MM.1S (cell line): ENCODE data around the gene KLRD1.

Experiments
- DNase-seq: peaks from one replicate; pipeline ENCODE4 v3.0.0-alpha.2; 2015
- H2AFZ ChIP-seq: fragments of 300-600 bp; sonication (generic); 2 replicates; pipeline ENCODE4 v1.6.0; 2016; ENCODE audit warnings: antibody characterized with exemption, low read length
- H3F3A ChIP-seq: fragments of 300-600 bp; sonication (generic); 2 replicates; pipeline ENCODE4 v1.6.1; 2016; ENCODE audit warnings: mild to moderate bottlenecking, antibody characterized with exemption, low read length, moderate library complexity, mixed read lengths; ENCODE audit not compliant: insufficient read depth
- H3K27ac ChIP-seq: fragments of 300-600 bp; sonication (generic); 2 replicates; pipeline ENCODE4 v1.5.1; 2016; ENCODE audit warnings: mild to moderate bottlenecking, low read length
- H3K27me3 ChIP-seq: fragments of 300-600 bp; sonication (generic); replicated peaks from 2 replicates; pipeline ENCODE4 v1.6.0; 2016; ENCODE audit warnings: low read length; ENCODE audit not compliant: insufficient read depth
- H3K36me3 ChIP-seq: fragments of 300-600 bp; sonication (generic); replicated peaks from 2 replicates; pipeline ENCODE4 v1.6.1; 2016; ENCODE audit warnings: mild to moderate bottlenecking, low read length, mixed read lengths; ENCODE audit not compliant: insufficient read depth
- H3K4me1 ChIP-seq: fragments of 300-600 bp; sonication (generic); 2 replicates; pipeline ENCODE4 v1.6.1; 2016; ENCODE audit warnings: low read length, mixed read lengths
- H3K4me2 ChIP-seq: fragments of 300-600 bp; sonication (generic); 2 replicates; pipeline ENCODE4 v1.6.0; 2016; ENCODE audit warnings: low read depth, low read length
- H3K4me3 ChIP-seq: fragments of 300-600 bp; sonication (generic); 2 replicates; pipeline ENCODE4 v1.5.1; 2016; ENCODE audit warnings: low read length, mixed read lengths
- H3K79me2 ChIP-seq: fragments of 300-600 bp; sonication (generic); 2 replicates; pipeline ENCODE4 v1.6.1; 2016; ENCODE audit warnings: mixed run types, low read length, mixed read lengths
- H3K9ac ChIP-seq: fragments of 300-600 bp; sonication (generic); 2 replicates; pipeline ENCODE4 v1.6.1; 2016; ENCODE audit warnings: low read length, mixed read lengths
- H3K9me2 ChIP-seq: fragments of 300-600 bp; sonication (generic); replicated peaks from 2 replicates; pipeline ENCODE4 v1.6.1; 2016; ENCODE audit warnings: mild to moderate bottlenecking, low read length, mixed read lengths; ENCODE audit not compliant: insufficient read depth
- H3K9me3 ChIP-seq: fragments of 300-600 bp; sonication (generic); replicated peaks from 2 replicates; pipeline ENCODE4 v1.6.1; 2016; ENCODE audit warnings: mild to moderate bottlenecking, low read length, mixed read lengths; ENCODE audit not compliant: insufficient read depth
- H4K20me1 ChIP-seq: fragments of 300-600 bp; sonication (generic); 2 replicates; pipeline ENCODE4 v1.6.1; 2016; ENCODE audit warnings: mild to moderate bottlenecking, low read length, moderate library complexity, mixed read lengths; ENCODE audit not compliant: insufficient read depth
- CTCF ChIP-seq: fragments of 300-600 bp; sonication (generic); IDR thresholded peaks from 2 replicates; pipeline ENCODE4 v1.5.1; 2016; ENCODE audit warnings: antibody characterized with exemption, low read length, mixed read lengths
- EZH2 ChIP-seq: fragments of 300-600 bp; sonication (generic); optimal IDR thresholded peaks from 2 replicates; pipeline ENCODE3; 2017; ENCODE audit warnings: low read depth, mild to moderate bottlenecking, antibody characterized with exemption, low read length, mixed read lengths
- EZH2phosphoT487 ChIP-seq: fragments of 300-600 bp; sonication (generic); IDR thresholded peaks from 2 replicates; pipeline ENCODE4 v1.6.1; 2018; ENCODE audit warnings: antibody characterized with exemption, low read length

Gene KLRD1

DNA sequence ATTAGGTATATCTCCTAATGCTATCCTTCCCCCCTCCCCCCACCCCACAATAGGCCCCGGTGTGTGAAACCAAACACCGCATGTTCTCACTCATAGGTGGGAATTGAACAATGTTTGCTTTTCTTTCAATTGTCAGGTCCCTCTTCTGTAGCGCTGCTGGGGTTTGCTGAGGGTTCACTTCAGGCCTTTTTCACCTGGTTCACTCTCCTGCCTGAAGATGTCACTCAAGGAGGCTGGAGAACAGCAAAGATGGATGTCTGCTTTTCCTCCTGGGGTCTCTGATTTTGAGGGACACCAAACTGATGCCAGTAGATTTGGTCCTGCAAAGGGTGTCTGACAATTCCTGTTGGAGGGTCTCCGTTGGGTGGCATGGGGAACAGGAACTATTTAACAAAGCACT lies 46.4 kb downstream of the KLRD1 start:
- H3K4me2 ChIP-seq = no peak overlapping the region
- no peaks in the 10 kb centered on the region for H3K9me3 ChIP-seq
- no peak overlapping the region for H3K9ac ChIP-seq
- no peaks in the 10 kb centered on the region for H3K9me2 ChIP-seq
- no peaks in the 10 kb centered on the region for H3K36me3 ChIP-seq
- H4K20me1 ChIP-seq = no peaks in the 10 kb centered on the region
- no peak overlapping the region for H3K4me3 ChIP-seq
- H3K27ac ChIP-seq = no peak overlapping the region
- no peaks in the 10 kb centered on the region for H3F3A ChIP-seq
- TF ChIP-seq EZH2 (no peak), EZH2phosphoT487 (no peak), CTCF (no peak)
- H3K4me1 ChIP-seq = no peaks in the 10 kb centered on the region
- DNase-seq = no peak
- peaks cover 19% of the 10 kb centered on the region; the same call in 1 of the 2 replicates for H3K27me3 ChIP-seq
- no peaks in the 10 kb centered on the region for H3K79me2 ChIP-seq
- no peak overlapping the region for H2AFZ ChIP-seq

DNA sequence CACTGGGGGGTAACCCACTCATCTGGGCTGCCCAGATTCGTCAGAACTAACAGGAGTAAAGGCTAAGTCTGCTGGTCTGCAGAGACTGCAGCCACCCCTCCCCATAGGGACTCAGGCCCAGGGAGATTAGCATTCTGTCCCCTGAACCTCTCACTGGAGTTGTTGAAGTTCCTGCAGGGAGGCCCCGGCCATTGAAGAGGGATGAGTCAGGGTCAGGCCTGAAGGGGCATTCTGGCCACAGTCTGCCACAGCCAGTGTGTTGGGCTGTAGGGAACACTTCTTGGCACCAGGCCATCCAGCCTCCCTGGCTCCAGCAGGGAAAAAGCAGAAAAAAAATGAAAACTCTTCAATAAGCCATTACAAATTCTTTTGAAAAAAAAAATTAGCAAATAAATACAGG lies 46.8 kb downstream of the KLRD1 start:
- Histone ChIP-seq H3F3A (no peaks in the 10 kb centered on the region), H3K36me3 (no peaks in the 10 kb centered on the region)

DNA sequence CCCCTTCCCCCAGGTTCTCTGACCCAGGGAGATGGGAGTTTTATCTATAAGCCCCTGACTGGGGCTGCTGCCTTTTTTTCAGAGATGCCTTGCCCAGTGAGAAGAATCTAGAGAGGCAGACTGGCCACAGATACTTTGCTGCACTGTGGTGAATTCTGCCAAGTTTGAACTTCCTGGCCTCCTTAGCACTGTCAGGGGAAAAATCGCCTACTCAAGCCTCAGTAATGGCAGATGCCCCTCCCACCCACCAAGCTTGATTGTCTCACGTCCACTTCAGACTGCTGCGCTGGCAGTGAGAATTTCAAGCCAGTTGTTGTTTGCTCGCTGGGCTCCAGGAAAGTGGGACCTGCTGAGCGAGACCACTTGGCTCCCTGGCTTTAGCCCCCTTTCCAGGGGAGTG lies 50.5 kb downstream of the KLRD1 start:
- Histone ChIP-seq H3K4me2 (no peak overlapping the region), H3K4me3 (no peak overlapping the region), H3K27me3 (peaks cover 55% of the 10 kb centered on the region), H3K27ac (no peak overlapping the region), H3K36me3 (no peaks in the 10 kb centered on the region), H3K4me1 (no peaks in the 10 kb centered on the region), H3F3A (no peaks in the 10 kb centered on the region), H3K9me3 (no peaks in the 10 kb centered on the region), H3K9me2 (no peaks in the 10 kb centered on the region), H2AFZ (no peak overlapping the region), H3K9ac (no peak overlapping the region), H4K20me1 (no peaks in the 10 kb centered on the region), H3K79me2 (no peaks in the 10 kb centered on the region)
- TF ChIP-seq EZH2phosphoT487 = no peak
- no peak for TF ChIP-seq EZH2
- no peak for TF ChIP-seq CTCF
- DNase-seq = no peak

More for the DNA sequence above, 46.8 kb downstream of the KLRD1 start:
- TF ChIP-seq EZH2phosphoT487 (no peak), CTCF (no peak), EZH2 (no peak)
- Histone ChIP-seq H4K20me1 (no peaks in the 10 kb centered on the region), H3K9me2 (no peaks in the 10 kb centered on the region), H3K4me1 (no peaks in the 10 kb centered on the region), H2AFZ (no peak overlapping the region), H3K27me3 (peaks cover 23% of the 10 kb centered on the region; the same call in 1 of the 2 replicates), H3K9ac (no peak overlapping the region), H3K79me2 (no peaks in the 10 kb centered on the region), H3K4me3 (no peak overlapping the region), H3K27ac (no peak overlapping the region), H3K4me2 (no peak overlapping the region), H3K9me3 (no peaks in the 10 kb centered on the region)
- DNase-seq = no peak
